ENCODE results near the gene ARHGEF11.

DNA sequence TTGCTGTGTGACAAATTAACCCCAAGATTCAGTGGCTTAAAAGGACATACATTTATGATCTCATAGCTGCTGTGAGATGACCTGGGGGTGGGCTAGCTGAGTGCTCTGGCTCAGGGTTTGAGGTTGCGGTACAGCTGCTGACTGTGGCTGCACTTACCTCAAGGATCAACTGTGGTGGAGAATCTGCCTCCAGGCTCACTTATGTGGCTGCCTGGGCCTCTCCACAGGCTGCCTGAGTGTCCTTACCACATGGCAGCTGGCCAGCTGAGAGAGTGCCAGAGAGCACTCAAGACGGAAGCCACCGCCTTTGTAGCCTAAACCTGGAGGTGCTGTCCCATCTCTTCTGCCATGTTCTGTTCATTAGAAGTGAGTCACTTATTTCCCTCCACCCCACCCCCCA is 119.4 kb downstream of the ARHGEF11 start:
- TF ChIP-seq, protein P1, sequence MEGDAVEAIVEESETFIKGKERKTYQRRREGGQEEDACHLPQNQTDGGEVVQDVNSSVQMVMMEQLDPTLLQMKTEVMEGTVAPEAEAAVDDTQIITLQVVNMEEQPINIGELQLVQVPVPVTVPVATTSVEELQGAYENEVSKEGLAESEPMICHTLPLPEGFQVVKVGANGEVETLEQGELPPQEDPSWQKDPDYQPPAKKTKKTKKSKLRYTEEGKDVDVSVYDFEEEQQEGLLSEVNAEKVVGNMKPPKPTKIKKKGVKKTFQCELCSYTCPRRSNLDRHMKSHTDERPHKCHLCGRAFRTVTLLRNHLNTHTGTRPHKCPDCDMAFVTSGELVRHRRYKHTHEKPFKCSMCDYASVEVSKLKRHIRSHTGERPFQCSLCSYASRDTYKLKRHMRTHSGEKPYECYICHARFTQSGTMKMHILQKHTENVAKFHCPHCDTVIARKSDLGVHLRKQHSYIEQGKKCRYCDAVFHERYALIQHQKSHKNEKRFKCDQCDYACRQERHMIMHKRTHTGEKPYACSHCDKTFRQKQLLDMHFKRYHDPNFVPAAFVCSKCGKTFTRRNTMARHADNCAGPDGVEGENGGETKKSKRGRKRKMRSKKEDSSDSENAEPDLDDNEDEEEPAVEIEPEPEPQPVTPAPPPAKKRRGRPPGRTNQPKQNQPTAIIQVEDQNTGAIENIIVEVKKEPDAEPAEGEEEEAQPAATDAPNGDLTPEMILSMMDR (IDR thresholded peaks at IDR 0.05; ENCODE audit: low read depth, low read length, poor library complexity, severe bottlenecking), result no peak
- TF ChIP-seq EZH2phosphoT487 (IDR thresholded peaks at IDR 0.05; ENCODE audit: borderline replicate concordance, low read length), result no peak

Measured in DOHH2 (cell line).